ENCODE data around the gene DAB2. TPM values are rescaled to one million over a fixed set of nuclear protein-coding genes. Genes with fewer than 3 reads are reported as not detected.

Gene DAB2
- total RNA-seq, 1 experiment from 2014 or later, result not detected

DNA sequence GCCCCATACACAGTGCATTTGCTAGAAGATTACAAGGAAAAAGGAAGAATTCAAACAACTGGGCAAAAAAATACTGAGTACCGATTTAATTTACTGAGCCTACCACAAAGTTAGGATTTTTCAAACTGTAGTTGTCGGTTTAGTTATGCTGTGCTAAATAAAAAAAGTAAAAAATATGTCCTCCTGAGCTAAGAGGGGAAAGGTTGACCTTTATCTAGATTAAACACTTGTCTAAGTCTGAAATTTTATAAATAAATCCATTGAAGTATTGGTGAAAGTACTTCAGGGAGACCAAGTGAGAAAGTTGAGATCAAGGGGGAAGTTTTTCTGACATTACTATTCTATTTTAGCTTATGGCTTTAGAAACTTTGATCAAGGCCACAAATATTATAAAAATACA lies 19.1 kb upstream of the DAB2 start:
- Histone ChIP-seq H3K4me1 (ENCODE audit: low read length) (no peaks in the 10 kb centered on the region), H3K36me3 (ENCODE audit: insufficient read depth, low read length) (no peaks in the 10 kb centered on the region), H3K9me3 (ENCODE audit: low read length) (no peaks in the 10 kb centered on the region), H3K9ac (ENCODE audit: low read length) (no peak overlapping the region), H3K4me3 (ENCODE audit: low read length) (no peak overlapping the region), H3K4me2 (ENCODE audit: low read depth, low read length, poor library complexity, severe bottlenecking) (no peak overlapping the region), H3K79me2 (ENCODE audit: low read length) (no peaks in the 10 kb centered on the region), H3K27ac (ENCODE audit: low read length) (no peak overlapping the region), H4K20me1 (ENCODE audit: insufficient read depth, low read depth, low read length) (no peaks in the 10 kb centered on the region), H2AFZ (ENCODE audit: low read length) (no peak overlapping the region), H3K27me3 (ENCODE audit: low read length) (no peaks in the 10 kb centered on the region; the same call in 1 of the 2 replicates), H3K9me2 (replicated peaks; ENCODE audit: insufficient read depth, low read length) (no peaks in the 10 kb centered on the region)
- no peak for DNase-seq

DNA sequence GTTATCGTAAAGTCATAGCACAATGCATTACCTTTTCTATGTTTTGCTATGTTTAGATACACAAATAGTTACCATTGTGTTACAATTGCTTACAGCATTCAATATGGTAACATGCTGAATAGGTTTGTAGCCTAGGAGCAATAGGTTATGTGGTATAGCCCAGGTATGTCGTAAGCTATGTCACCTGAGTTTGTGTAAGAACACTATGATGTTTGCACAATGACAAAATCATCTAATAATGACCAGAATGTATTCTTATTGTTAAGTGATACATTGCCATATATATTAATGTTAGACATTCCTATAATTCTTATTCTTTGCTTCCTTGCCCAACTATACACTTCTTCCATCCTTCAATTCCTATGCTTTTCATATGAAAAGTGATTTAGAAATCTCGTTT lies 18.2 kb upstream of the DAB2 start:
- Histone ChIP-seq H3K4me2 (ENCODE audit: low read depth, low read length, poor library complexity, severe bottlenecking) (no peak overlapping the region), H3K9me2 (replicated peaks; ENCODE audit: insufficient read depth, low read length) (no peaks in the 10 kb centered on the region)

DNA sequence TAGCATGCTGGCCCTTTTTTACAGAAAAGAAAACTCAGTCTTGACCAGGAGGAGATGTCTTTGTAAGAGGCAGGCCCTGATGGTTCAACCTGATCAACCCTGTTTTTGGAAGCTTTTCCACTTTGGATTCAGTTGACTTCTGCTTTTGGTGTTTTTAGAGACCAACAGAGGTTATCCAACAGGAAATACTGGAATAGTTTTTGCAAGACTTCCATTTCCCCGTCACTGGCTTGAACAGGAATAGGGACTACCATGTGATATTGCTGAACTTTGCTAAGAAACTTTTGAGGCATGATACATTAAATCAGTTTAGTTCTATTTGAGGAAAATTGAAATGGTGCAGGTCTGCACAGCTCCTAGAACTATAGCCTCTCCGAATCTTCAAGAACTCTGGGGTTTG lies 17.1 kb upstream of the DAB2 start:
- DNase-seq, result no peak
- no peak overlapping the region for H3K4me2 ChIP-seq (ENCODE audit: low read depth, low read length, poor library complexity, severe bottlenecking)

More for the DNA sequence above, 18.2 kb upstream of the DAB2 start:
- no peak for DNase-seq
- no peak overlapping the region for H3K4me3 ChIP-seq (ENCODE audit: low read length)
- no peak overlapping the region for H2AFZ ChIP-seq (ENCODE audit: low read length)
- no peak overlapping the region for H3K27ac ChIP-seq (ENCODE audit: low read length)
- no peak overlapping the region for H3K9ac ChIP-seq (ENCODE audit: low read length)
- no peaks in the 10 kb centered on the region for H3K79me2 ChIP-seq (ENCODE audit: low read length)
- no peaks in the 10 kb centered on the region for H4K20me1 ChIP-seq (ENCODE audit: insufficient read depth, low read depth, low read length)
- H3K36me3 ChIP-seq (ENCODE audit: insufficient read depth, low read length), result no peaks in the 10 kb centered on the region
- no peaks in the 10 kb centered on the region for H3K4me1 ChIP-seq (ENCODE audit: low read length)
- H3K9me3 ChIP-seq (ENCODE audit: low read length), result no peaks in the 10 kb centered on the region
- no peaks in the 10 kb centered on the region; the same call in 1 of the 2 replicates for H3K27me3 ChIP-seq (ENCODE audit: low read length)

DNA sequence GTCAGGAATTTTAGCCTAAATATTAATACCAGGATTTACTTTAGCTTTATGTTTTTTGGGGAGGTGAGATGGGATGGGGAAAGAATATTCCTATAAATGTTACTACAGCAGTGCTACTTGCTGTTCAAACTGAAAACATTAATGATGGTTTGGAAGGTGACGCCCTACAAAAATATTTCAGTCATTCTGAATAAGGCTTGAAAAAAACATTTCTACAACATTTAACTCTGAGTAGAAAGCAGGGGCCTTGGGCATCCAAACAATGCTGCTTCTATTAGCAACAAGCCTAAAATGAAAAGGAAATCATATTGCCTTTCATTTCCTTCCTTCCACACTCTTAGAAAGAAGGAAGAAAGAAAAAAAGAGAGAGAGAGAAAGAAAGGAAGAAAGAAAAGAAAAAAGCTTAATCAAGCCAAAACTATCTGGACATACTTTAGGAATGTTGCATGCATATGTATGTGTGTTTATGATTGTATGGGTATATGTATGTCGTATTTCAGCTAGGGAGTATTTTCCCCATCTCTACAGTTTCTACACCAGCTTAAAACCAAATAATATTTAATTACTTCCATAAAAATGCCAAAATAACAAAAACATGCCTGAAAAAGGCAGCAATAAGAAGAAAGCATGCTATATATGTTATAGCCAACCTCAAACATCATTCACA lies 16.3 kb upstream of the DAB2 start:
- Histone ChIP-seq H3K27me3 (ENCODE audit: low read length) (no peaks in the 10 kb centered on the region; the same call in 1 of the 2 replicates), H4K20me1 (ENCODE audit: insufficient read depth, low read depth, low read length) (no peaks in the 10 kb centered on the region), H2AFZ (ENCODE audit: low read length) (no peak overlapping the region), H3K27ac (ENCODE audit: low read length) (no peak overlapping the region), H3K9me2 (replicated peaks; ENCODE audit: insufficient read depth, low read length) (no peaks in the 10 kb centered on the region), H3K36me3 (ENCODE audit: insufficient read depth, low read length) (no peaks in the 10 kb centered on the region), H3K9ac (ENCODE audit: low read length) (no peak overlapping the region), H3K4me2 (ENCODE audit: low read depth, low read length, poor library complexity, severe bottlenecking) (no peak overlapping the region), H3K4me1 (ENCODE audit: low read length) (no peaks in the 10 kb centered on the region), H3K79me2 (ENCODE audit: low read length) (no peaks in the 10 kb centered on the region), H3K4me3 (ENCODE audit: low read length) (no peak overlapping the region), H3K9me3 (ENCODE audit: low read length) (no peaks in the 10 kb centered on the region)
- DNase-seq, result no peak

More for the DNA sequence above, 17.1 kb upstream of the DAB2 start:
- H3K4me3 ChIP-seq (ENCODE audit: low read length), result no peak overlapping the region
- no peak overlapping the region for H2AFZ ChIP-seq (ENCODE audit: low read length)
- H3K36me3 ChIP-seq (ENCODE audit: insufficient read depth, low read length), result no peaks in the 10 kb centered on the region
- H3K9ac ChIP-seq (ENCODE audit: low read length), result no peak overlapping the region
- no peaks in the 10 kb centered on the region for H3K79me2 ChIP-seq (ENCODE audit: low read length)
- H3K4me1 ChIP-seq (ENCODE audit: low read length), result no peaks in the 10 kb centered on the region
- no peaks in the 10 kb centered on the region for H3K9me3 ChIP-seq (ENCODE audit: low read length)
- H4K20me1 ChIP-seq (ENCODE audit: insufficient read depth, low read depth, low read length), result no peaks in the 10 kb centered on the region
- no peak overlapping the region for H3K27ac ChIP-seq (ENCODE audit: low read length)
- H3K27me3 ChIP-seq (ENCODE audit: low read length), result no peaks in the 10 kb centered on the region; the same call in 1 of the 2 replicates
- H3K9me2 ChIP-seq (replicated peaks; ENCODE audit: insufficient read depth, low read length), result no peaks in the 10 kb centered on the region

DNA sequence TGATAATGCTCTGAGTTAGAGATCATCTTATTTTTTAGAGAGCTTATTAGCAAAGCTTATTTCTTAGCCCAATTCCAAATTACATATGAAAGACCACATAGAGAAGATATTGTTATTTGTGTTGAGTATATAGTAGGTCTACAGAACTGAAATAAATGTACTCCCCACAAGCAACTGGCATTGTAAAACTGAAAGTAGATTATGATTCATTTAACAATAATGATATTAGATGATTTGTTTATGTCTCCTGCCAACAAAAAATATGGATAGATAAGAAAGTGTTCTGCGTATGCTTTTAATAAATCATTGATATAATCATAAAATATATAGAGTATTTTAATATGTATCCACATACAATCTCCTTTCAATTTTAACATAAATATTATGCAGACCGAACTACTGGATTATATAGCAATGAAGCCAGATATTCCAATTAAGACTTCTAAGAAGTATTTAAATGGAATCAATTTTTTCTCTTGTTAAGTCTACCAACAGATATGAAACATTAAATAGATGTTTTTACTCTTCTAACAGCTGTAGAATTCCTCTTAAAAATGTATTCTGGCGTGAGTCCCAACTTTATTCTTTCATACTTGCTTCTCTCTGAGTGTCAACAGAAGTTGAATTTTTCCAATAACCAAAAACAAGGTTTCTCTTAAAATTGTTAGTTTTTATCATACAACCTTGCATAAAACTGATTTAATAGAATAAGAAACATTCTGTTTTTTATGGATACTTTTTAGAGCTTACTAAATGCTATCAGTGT lies 15.6 kb upstream of the DAB2 start:
- Histone ChIP-seq H3K27ac (ENCODE audit: low read length) (no peak overlapping the region), H3K4me3 (ENCODE audit: low read length) (no peak overlapping the region), H3K9ac (ENCODE audit: low read length) (no peak overlapping the region), H3K9me3 (ENCODE audit: low read length) (no peaks in the 10 kb centered on the region), H4K20me1 (ENCODE audit: insufficient read depth, low read depth, low read length) (no peaks in the 10 kb centered on the region), H3K4me2 (ENCODE audit: low read depth, low read length, poor library complexity, severe bottlenecking) (no peak overlapping the region), H3K36me3 (ENCODE audit: insufficient read depth, low read length) (no peaks in the 10 kb centered on the region), H3K79me2 (ENCODE audit: low read length) (no peaks in the 10 kb centered on the region), H3K4me1 (ENCODE audit: low read length) (no peaks in the 10 kb centered on the region), H3K27me3 (ENCODE audit: low read length) (no peaks in the 10 kb centered on the region; the same call in 1 of the 2 replicates), H2AFZ (ENCODE audit: low read length) (no peak overlapping the region), H3K9me2 (replicated peaks; ENCODE audit: insufficient read depth, low read length) (no peaks in the 10 kb centered on the region)
- no peak for DNase-seq

DNA sequence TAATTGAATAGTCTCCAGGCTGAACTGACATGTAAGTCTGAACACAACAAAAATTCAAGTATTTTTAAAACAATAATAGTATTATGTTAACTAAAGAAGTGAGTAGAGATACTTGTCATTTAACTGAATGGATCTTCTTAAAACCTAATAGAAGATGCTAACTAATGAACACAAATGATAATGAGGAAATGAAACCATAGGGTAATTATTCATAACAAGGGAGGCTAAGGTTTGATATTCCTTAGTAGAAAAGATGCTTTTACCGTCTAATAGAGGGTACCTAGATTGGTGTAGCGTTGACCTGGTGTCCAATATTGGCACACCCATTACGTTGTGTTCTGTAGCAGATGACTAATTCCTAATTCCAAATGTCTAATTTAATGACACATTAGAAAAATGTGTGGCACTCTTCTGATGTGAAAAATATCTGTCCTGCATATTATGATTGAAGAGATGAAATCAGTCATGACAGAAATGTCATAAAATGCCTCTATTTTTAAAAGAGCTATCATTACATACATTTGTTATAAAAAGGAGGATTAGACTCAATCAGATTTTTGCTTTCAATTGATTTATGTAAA lies 14.9 kb upstream of the DAB2 start:
- Histone ChIP-seq H3K27ac (ENCODE audit: low read length) (no peak overlapping the region), H2AFZ (ENCODE audit: low read length) (no peak overlapping the region), H3K27me3 (ENCODE audit: low read length) (no peaks in the 10 kb centered on the region; the same call in 1 of the 2 replicates), H3K9ac (ENCODE audit: low read length) (no peak overlapping the region), H3K36me3 (ENCODE audit: insufficient read depth, low read length) (no peaks in the 10 kb centered on the region), H4K20me1 (ENCODE audit: insufficient read depth, low read depth, low read length) (no peaks in the 10 kb centered on the region), H3K4me1 (ENCODE audit: low read length) (no peaks in the 10 kb centered on the region), H3K9me2 (replicated peaks; ENCODE audit: insufficient read depth, low read length) (no peaks in the 10 kb centered on the region), H3K4me3 (ENCODE audit: low read length) (no peak overlapping the region), H3K79me2 (ENCODE audit: low read length) (no peaks in the 10 kb centered on the region), H3K4me2 (ENCODE audit: low read depth, low read length, poor library complexity, severe bottlenecking) (no peak overlapping the region), H3K9me3 (ENCODE audit: low read length) (no peaks in the 10 kb centered on the region)
- DNase-seq, result no peak

DNA sequence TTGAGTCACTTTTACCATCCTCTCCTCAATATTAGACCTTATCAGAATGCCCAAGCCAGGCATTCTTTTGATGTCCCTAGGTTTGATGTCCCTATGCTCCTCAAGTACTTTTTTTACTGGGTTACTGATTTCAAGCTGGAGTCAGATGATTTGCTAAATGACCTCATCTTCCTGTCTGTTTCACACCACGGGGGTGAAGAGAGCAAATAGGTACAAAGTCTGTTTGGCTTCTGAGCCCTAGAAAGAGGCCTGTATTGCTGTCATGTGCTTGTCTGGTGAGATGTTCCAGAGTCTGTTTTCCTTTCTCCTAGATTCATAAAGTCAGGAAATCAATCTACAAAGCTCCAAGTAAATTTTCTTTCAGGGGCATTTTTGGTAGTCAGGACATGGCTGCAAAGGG lies 12.7 kb upstream of the DAB2 start:
- DNase-seq, result no peak
- Histone ChIP-seq H3K79me2 (ENCODE audit: low read length) (no peaks in the 10 kb centered on the region), H3K27ac (ENCODE audit: low read length) (no peak overlapping the region), H3K9ac (ENCODE audit: low read length) (no peak overlapping the region), H3K4me2 (ENCODE audit: low read depth, low read length, poor library complexity, severe bottlenecking) (no peak overlapping the region), H4K20me1 (ENCODE audit: insufficient read depth, low read depth, low read length) (no peaks in the 10 kb centered on the region), H3K9me2 (replicated peaks; ENCODE audit: insufficient read depth, low read length) (no peaks in the 10 kb centered on the region), H3K27me3 (ENCODE audit: low read length) (no peaks in the 10 kb centered on the region; the same call in 1 of the 2 replicates), H3K4me1 (ENCODE audit: low read length) (no peaks in the 10 kb centered on the region), H2AFZ (ENCODE audit: low read length) (no peak overlapping the region), H3K36me3 (ENCODE audit: insufficient read depth, low read length) (no peaks in the 10 kb centered on the region), H3K9me3 (ENCODE audit: low read length) (no peaks in the 10 kb centered on the region), H3K4me3 (ENCODE audit: low read length) (no peak overlapping the region)

DNA sequence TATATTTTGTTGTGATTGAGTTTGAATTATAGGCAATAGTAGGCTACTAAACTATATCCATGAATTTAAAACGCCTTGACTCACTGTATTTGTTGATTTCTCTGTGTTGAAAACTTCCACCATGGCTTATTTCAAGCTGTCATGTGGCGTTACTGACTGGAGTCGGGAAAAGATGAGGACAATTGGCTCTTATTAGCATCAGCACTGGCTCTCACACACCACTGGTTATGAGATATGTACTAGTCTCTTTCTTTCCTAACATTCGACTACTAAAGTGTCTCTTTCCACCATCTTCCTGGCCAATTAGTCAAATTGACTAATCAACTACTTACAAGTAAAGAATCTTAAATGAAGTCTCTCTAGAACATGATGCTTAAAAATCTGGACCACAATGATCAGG lies 9.1 kb upstream of the DAB2 start:
- Histone ChIP-seq H3K4me1 (ENCODE audit: low read length) (no peaks in the 10 kb centered on the region), H3K9ac (ENCODE audit: low read length) (no peak overlapping the region), H3K79me2 (ENCODE audit: low read length) (no peaks in the 10 kb centered on the region), H3K9me2 (replicated peaks; ENCODE audit: insufficient read depth, low read length) (no peaks in the 10 kb centered on the region), H3K27me3 (ENCODE audit: low read length) (no peaks in the 10 kb centered on the region), H4K20me1 (ENCODE audit: insufficient read depth, low read depth, low read length) (no peaks in the 10 kb centered on the region), H3K9me3 (ENCODE audit: low read length) (no peaks in the 10 kb centered on the region), H2AFZ (ENCODE audit: low read length) (no peak overlapping the region), H3K27ac (ENCODE audit: low read length) (no peak overlapping the region), H3K4me2 (ENCODE audit: low read depth, low read length, poor library complexity, severe bottlenecking) (no peak overlapping the region), H3K36me3 (ENCODE audit: insufficient read depth, low read length) (no peaks in the 10 kb centered on the region), H3K4me3 (ENCODE audit: low read length) (no peak overlapping the region)
- no peak for DNase-seq

All from Karpas-422 (cell line).